Lower leg skin (tissue), 3 donors: ENCODE measurements around the gene PLCB1.

Experiments used
- CTCF ChIP-seq, 3 donors: fragments of 450-650 bp; IDR thresholded peaks; one replicate each; pipeline ENCODE4 v1.5.1; 2016; ENCODE audit warnings: antibody characterized with exemption in 3 of 3, mild to moderate bottlenecking in 3 of 3, moderate library complexity in 2 of 3
- POLR2A ChIP-seq, 2 donors: fragments of 450-650 bp; IDR thresholded peaks; one replicate each; pipeline ENCODE4 v1.6.1; 2016 to 2017; ENCODE audit warnings: antibody characterized with exemption in 2 of 2, mild to moderate bottlenecking in 1 of 2, moderate library complexity in 1 of 2

DNA sequence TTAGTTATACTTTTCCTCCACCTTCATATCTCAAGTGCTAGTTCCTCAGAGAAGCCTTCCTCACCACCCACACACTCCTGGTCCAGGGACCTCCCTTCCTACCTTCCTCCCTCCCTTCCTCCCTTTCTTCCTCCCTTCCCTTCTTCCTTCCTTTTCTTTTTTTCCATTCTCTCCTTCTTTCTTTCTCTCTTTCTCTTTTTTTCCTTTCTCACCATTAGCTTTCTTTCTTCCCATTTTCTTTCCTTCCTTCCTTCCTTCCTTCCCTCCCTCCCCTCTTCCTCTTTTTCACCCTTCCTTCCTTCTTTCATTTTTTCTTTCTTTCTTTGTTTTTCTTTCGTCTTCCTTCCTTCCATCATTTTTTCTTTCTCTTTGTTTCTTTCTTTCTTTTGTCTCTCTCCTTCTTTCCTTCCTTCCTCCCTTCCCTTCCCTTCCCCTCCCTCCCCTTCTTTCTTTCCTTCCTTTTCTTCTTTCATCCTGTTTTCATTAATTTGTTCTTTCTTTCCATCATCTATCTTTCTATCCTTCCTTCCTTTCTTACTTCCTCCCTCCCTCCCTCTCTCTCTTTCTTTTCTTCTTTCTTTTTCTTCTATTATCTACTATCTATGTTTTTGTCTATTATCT lies 416.0 kb downstream of the PLCB1 start:
- TF ChIP-seq POLR2A (IDR thresholded peaks at IDR 0.05) (no peak), CTCF (IDR thresholded peaks at IDR 0.05) (no peak)
